H1 (cell line): ENCODE data around the gene STXBP5. TPM values are rescaled to one million over a fixed set of nuclear protein-coding genes. Genes with fewer than 3 reads are reported as not detected.

Source experiments
- CTCF ChIA-PET: fragments of 300-600 bp; sonication (Branson Sonifier 250); formaldehyde crosslinking; loops from one replicate; lab custom pipeline; 2021; ENCODE audit not compliant: partially characterized antibody; lab: Charles Lee
- POLR2A ChIA-PET: fragments of 300-600 bp; sonication (Branson Sonifier 250); formaldehyde crosslinking; loops from one replicate; lab custom pipeline; 2021; ENCODE audit warnings: inconsistent platforms; ENCODE audit not compliant: partially characterized antibody; lab: Charles Lee
- DNase-seq, 2 experiments: peaks; one replicate each; pipeline versions ENCODE4 v3.0.0 to v3.0.0-alpha.2; 2010 to 2022; ENCODE audit warnings: low spot score in 2 of 2, low read depth in 1 of 2, mixed read lengths in 1 of 2
- FAIRE-seq: peaks from 2 replicates; lab custom pipeline; 2011; peaks lifted over from hg19 to GRCh38; lab: Jason Lieb, UNC
- H2AFZ ChIP-seq: 2 replicates; pipeline ENCODE4 v1.8.1; 2012; ENCODE audit warnings: low read length, inconsistent platforms
- H2AK5ac ChIP-seq: 2 replicates; pipeline ENCODE4 v1.6.1; 2013; ENCODE audit warnings: low read depth, low read length
- H2BK120ac ChIP-seq: replicated peaks from 2 replicates; pipeline ENCODE3; 2013; ENCODE audit warnings: low read depth, low read length, inconsistent platforms
- H2BK12ac ChIP-seq: 2 replicates; pipeline ENCODE4 v1.6.1; 2013; ENCODE audit warnings: low read depth, low read length
- H2BK15ac ChIP-seq: 2 replicates; pipeline ENCODE4 v1.6.1; 2013; ENCODE audit warnings: low read length
- H2BK20ac ChIP-seq: 2 replicates; pipeline ENCODE4 v1.6.1; 2013; ENCODE audit warnings: low read length
- H2BK5ac ChIP-seq: 2 replicates; pipeline ENCODE4 v1.6.1; 2013; ENCODE audit warnings: low read depth, low read length
- H3K14ac ChIP-seq: 2 replicates; pipeline ENCODE4 v1.6.1; 2013; ENCODE audit warnings: inconsistent platforms; ENCODE audit not compliant: insufficient read length
- H3K18ac ChIP-seq: 2 replicates; pipeline ENCODE4 v1.6.1; 2013; ENCODE audit warnings: low read length; ENCODE audit errors: extremely low read depth
- H3K23ac ChIP-seq: 2 replicates; pipeline ENCODE4 v1.6.1; 2013; ENCODE audit warnings: inconsistent platforms; ENCODE audit not compliant: insufficient read length
- H3K23me2 ChIP-seq: 2 replicates; pipeline ENCODE4 v1.6.1; 2013; ENCODE audit warnings: low read depth, low read length
- H3K27ac ChIP-seq: 2 replicates; pipeline ENCODE4 v1.6.1; 2011; ENCODE audit warnings: low read depth, low read length, inconsistent platforms
- H3K27me3 ChIP-seq, 4 experiments: replicated peaks in 1 of 4; 1 replicate in 1 of 4; 2 replicates in 3 of 4; pipeline versions ENCODE4 v1.6.1 to v1.8.1; 2011 to 2013; ENCODE audit warnings: low read length in 3 of 4, mild to moderate bottlenecking in 3 of 4, inconsistent platforms in 2 of 4, mixed read lengths in 2 of 4, moderate library complexity in 1 of 4; ENCODE audit not compliant: control insufficient read depth in 3 of 4, insufficient read depth in 3 of 4; ENCODE audit errors: extremely low read depth in 1 of 4
- H3K36me3 ChIP-seq, 4 experiments: 2 replicates each; pipeline versions ENCODE4 v1.6.1 to v1.8.1; 2011 to 2013; ENCODE audit warnings: mild to moderate bottlenecking in 4 of 4, low read length in 3 of 4, moderate library complexity in 2 of 4, control low read depth in 1 of 4, inconsistent platforms in 1 of 4; ENCODE audit not compliant: insufficient read depth in 4 of 4, control insufficient read depth in 2 of 4
- H3K4ac ChIP-seq: replicated peaks from 2 replicates; pipeline ENCODE3; 2013; ENCODE audit warnings: low read length, low read depth, mixed read lengths, inconsistent platforms; ENCODE audit not compliant: insufficient read length
- H3K4me1 ChIP-seq, 4 experiments: replicated peaks in 1 of 4; 1 replicate in 1 of 4; 2 replicates in 3 of 4; pipeline versions ENCODE4 v1.6.1 to v1.8.1; 2011 to 2013; ENCODE audit warnings: low read length in 3 of 4, inconsistent platforms in 2 of 4, mixed read lengths in 1 of 4; ENCODE audit not compliant: insufficient read depth in 4 of 4, control insufficient read depth in 3 of 4
- H3K4me2 ChIP-seq, 2 experiments: 2 replicates each; pipeline versions ENCODE4 v1.6.1 to v1.8.1; 2011 to 2013; ENCODE audit warnings: low read depth in 2 of 2, low read length in 2 of 2, control low read depth in 1 of 2, inconsistent platforms in 1 of 2, mild to moderate bottlenecking in 1 of 2; ENCODE audit not compliant: insufficient read depth in 1 of 2
- H3K4me3 ChIP-seq, 4 experiments: fragments of 200-600, 300-600 bp in 1 of 4; sonication (generic), shearing (Covaris generic), sonication (Bioruptor Twin) in 1 of 4; 2 replicates each; pipeline versions ENCODE4 v1.5.1 to v1.8.1; 2011 to 2016; ENCODE audit warnings: low read length in 4 of 4, low read depth in 3 of 4, control low read depth in 2 of 4, inconsistent platforms in 2 of 4, mild to moderate bottlenecking in 2 of 4, mixed read lengths in 1 of 4, moderate library complexity in 1 of 4; ENCODE audit not compliant: insufficient read depth in 2 of 4; ENCODE audit errors: extremely low read depth in 1 of 4
- H3K56ac ChIP-seq: replicated peaks from 2 replicates; pipeline ENCODE3; 2013; ENCODE audit warnings: low read depth, mild to moderate bottlenecking, mixed read lengths, low read length, inconsistent platforms; ENCODE audit not compliant: insufficient read length
- H3K79me1 ChIP-seq: 2 replicates; pipeline ENCODE4 v1.6.1; 2013; ENCODE audit warnings: low read depth, low read length, control low read depth
- H3K79me2 ChIP-seq, 2 experiments: 2 replicates each; pipeline versions ENCODE4 v1.6.1 to v1.8.1; 2012 to 2013; ENCODE audit warnings: low read length in 2 of 2, mild to moderate bottlenecking in 2 of 2, inconsistent platforms in 1 of 2; ENCODE audit not compliant: insufficient read depth in 2 of 2, control insufficient read depth in 1 of 2
- H3K9ac ChIP-seq, 4 experiments: replicated peaks in 1 of 4; 1 replicate in 1 of 4; 2 replicates in 3 of 4; pipeline versions ENCODE4 v1.6.1 to v1.8.1; 2011 to 2013; ENCODE audit warnings: low read depth in 3 of 4, low read length in 3 of 4, control low read depth in 2 of 4, mild to moderate bottlenecking in 2 of 4, moderate library complexity in 2 of 4, inconsistent platforms in 1 of 4; ENCODE audit errors: extremely low read depth in 1 of 4
- H3K9me3 ChIP-seq, 2 experiments: 2 replicates each; pipeline versions ENCODE4 v1.6.1 to v1.8.1; 2012 to 2013; ENCODE audit warnings: mild to moderate bottlenecking in 2 of 2, moderate library complexity in 2 of 2, control low read depth in 1 of 2, inconsistent platforms in 1 of 2, low read depth in 1 of 2, low read length in 1 of 2, mixed read lengths in 1 of 2; ENCODE audit not compliant: insufficient read depth in 2 of 2
- H4K20me1 ChIP-seq, 2 experiments: replicated peaks in 1 of 2; 2 replicates each; pipeline versions ENCODE3 to v1.8.1; 2011 to 2013; ENCODE audit warnings: inconsistent platforms in 2 of 2, low read length in 2 of 2, mild to moderate bottlenecking in 1 of 2; ENCODE audit not compliant: insufficient read depth in 2 of 2, control insufficient read depth in 1 of 2
- H4K5ac ChIP-seq: 2 replicates; pipeline ENCODE4 v1.6.1; 2013; ENCODE audit warnings: low read length, low read depth, mixed read lengths, inconsistent platforms; ENCODE audit not compliant: insufficient read length
- H4K8ac ChIP-seq: 2 replicates; pipeline ENCODE4 v1.8.0; 2013; ENCODE audit warnings: mild to moderate bottlenecking, moderate library complexity, low read length, inconsistent platforms; ENCODE audit not compliant: insufficient read depth; ENCODE audit errors: extremely low read depth
- H4K91ac ChIP-seq: replicated peaks from 2 replicates; pipeline ENCODE3; 2013; ENCODE audit warnings: low read length, mixed read lengths, inconsistent platforms; ENCODE audit not compliant: insufficient read length
- CBX5 ChIP-seq: fragments of 300-800, 300-1000 bp; sonication (generic); IDR thresholded peaks from 2 replicates; pipeline ENCODE4 v1.7.1; 2016; ENCODE audit warnings: antibody characterized with exemption, low read length, low read depth
- CEBPB ChIP-seq: IDR thresholded peaks from 2 replicates; pipeline ENCODE4 v1.6.1; 2012; ENCODE audit warnings: low read depth, low read length
- EGR1 ChIP-seq: IDR thresholded peaks from 2 replicates; pipeline ENCODE4 v1.6.1; 2011; ENCODE audit warnings: low read depth, low read length, borderline replicate concordance
- EP300 ChIP-seq, 2 experiments: IDR thresholded peaks; 1 replicate in 1 of 2; 2 replicates in 1 of 2; pipeline ENCODE4 v1.6.1; 2011 to 2012; ENCODE audit warnings: low read depth in 2 of 2, low read length in 2 of 2, mild to moderate bottlenecking in 2 of 2, borderline replicate concordance in 1 of 2, inconsistent platforms in 1 of 2, moderate library complexity in 1 of 2
- EZH2 ChIP-seq: fragments of 200-600 bp; sonication (generic); IDR thresholded peaks from 2 replicates; pipeline ENCODE4 v1.7.1; 2012; ENCODE audit warnings: low read depth, mild to moderate bottlenecking, moderate library complexity, low read length, inconsistent platforms; ENCODE audit not compliant: severe bottlenecking
- KDM1A ChIP-seq: fragments of 200-600, 300-600 bp; sonication (generic); IDR thresholded peaks from 2 replicates; pipeline ENCODE4 v1.7.1; 2016; ENCODE audit warnings: mild to moderate bottlenecking, low read length, borderline replicate concordance
- POLR2AphosphoS5 ChIP-seq: IDR thresholded peaks from 2 replicates; pipeline ENCODE4 v1.6.1; 2011; ENCODE audit warnings: low read depth, low read length
- RXRA ChIP-seq: IDR thresholded peaks from 2 replicates; pipeline ENCODE4 v1.6.1; 2011; ENCODE audit warnings: low read depth, mild to moderate bottlenecking, low read length, moderate library complexity; ENCODE audit not compliant: insufficient read depth
- SIRT6 ChIP-seq: IDR thresholded peaks from one replicate; pipeline ENCODE4 v1.7.1; 2012; ENCODE audit warnings: low read length, inconsistent platforms
- TEAD4 ChIP-seq: IDR thresholded peaks from 2 replicates; pipeline ENCODE4 v1.6.1; 2012; ENCODE audit warnings: low read depth, low read length, inconsistent platforms, mixed read lengths
- WGBS, 2 experiments: shearing (Covaris generic) in 1 of 2; methylation state at CpG; one replicate each; pipeline versions ENCODE4 v1.1.6 to v1.1.7; 2013 to 2015; ENCODE audit warnings: low lambda C conversion rate in 2 of 2, mixed read lengths in 2 of 2, inconsistent platforms in 1 of 2, low coverage in 1 of 2, missing lambda C conversion rate in 1 of 2; ENCODE audit not compliant: insufficient replicate concordance in 2 of 2, insufficient coverage in 1 of 2, insufficient read length in 1 of 2; ENCODE audit errors: extremely low coverage in 1 of 2, missing lambda C conversion rate in 1 of 2; 5-methylcytosine and 5-hydroxymethylcytosine counted together
- polyA plus RNA-seq, 7 experiments: library from polyadenylated mRNA; depleted of rRNA in 3 of 7; stranded (reverse) in 5 of 7; unstranded in 2 of 7; fragments of >200 nt in 5 of 7; fragments of 200-250 nt in 2 of 7; gene quantifications; 1 replicate in 5 of 7; 2 replicates in 1 of 7; 4 replicates in 1 of 7; pipeline versions ENCODE4 v1.2.1 to v1.2.3, GENCODE V29; 2011 to 2013; ENCODE audit warnings: missing spikeins in 2 of 7, mixed read lengths in 2 of 7
- total RNA-seq: library from RNA; stranded (reverse); fragmentation: NEBNext Ultra II Directional; extraction: Animal tissue kit (Norgen Biotek cat#: 25700); gene quantifications from 2 replicates; pipeline ENCODE4 v1.2.1, GENCODE V29; 2021

Gene STXBP5
- total and polyA plus RNA-seq, 2 of the 8 experiments (the other 6 are each of a cell fraction or from before 2014, with no cell fraction given), result 2.7 to 10.8 TPM

DNA sequence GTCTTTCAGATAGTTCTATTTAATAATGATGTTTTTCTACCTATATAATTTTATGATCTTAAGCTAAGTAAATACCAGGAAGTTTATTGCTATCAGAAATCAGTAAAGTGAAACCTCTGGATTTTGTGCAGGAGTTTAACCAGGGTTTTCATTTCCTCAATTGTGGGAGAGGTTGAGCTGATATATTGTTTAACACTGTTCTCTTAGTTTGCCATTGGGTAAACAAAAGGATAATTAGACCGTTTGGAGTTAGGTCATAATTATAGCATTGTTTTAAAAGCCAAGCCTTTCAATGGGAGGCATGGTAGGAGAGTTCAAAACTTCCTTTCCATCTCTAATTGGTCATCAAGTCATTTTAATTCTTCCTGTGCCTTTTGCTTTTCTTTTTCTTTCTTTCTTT, 58.7 kb downstream of the STXBP5 start:
- no peak overlapping the region for H3K4me2 ChIP-seq
- DNase-seq (no peak), FAIRE-seq (no peak)
- no peak overlapping the region for H3K4me3 ChIP-seq
- no peak overlapping the region for H4K91ac ChIP-seq
- no peaks in the 10 kb centered on the region for H3K79me1 ChIP-seq
- no peaks in the 10 kb centered on the region for H3K9me3 ChIP-seq
- no peak overlapping the region for H2AFZ ChIP-seq
- H3K23ac ChIP-seq, result no peak overlapping the region
- H3K23me2 ChIP-seq, result no peaks in the 10 kb centered on the region
- no peak overlapping the region for H3K9ac ChIP-seq
- no peaks in the 10 kb centered on the region for H3K4me1 ChIP-seq
- 79% methylated on average over 1 of the region's 1 CpG; no CpG with 5 or more reads in 1 of the 2 experiments for WGBS, 2 experiments
- H4K20me1 ChIP-seq, result no peaks in the 10 kb centered on the region
- H3K14ac ChIP-seq, result no peak overlapping the region
- H3K56ac ChIP-seq, result no peak overlapping the region
- no peak overlapping the region for H4K8ac ChIP-seq
- H2BK15ac ChIP-seq, result no peak overlapping the region
- CTCF ChIA-PET, result no interaction called here
- no peak overlapping the region for H2AK5ac ChIP-seq
- POLR2A ChIA-PET, result no interaction called here
- no peak overlapping the region for H4K5ac ChIP-seq
- H2BK20ac ChIP-seq, result no peak overlapping the region
- H3K79me2 ChIP-seq, result no peaks in the 10 kb centered on the region
- H3K27ac ChIP-seq, result no peak overlapping the region
- H2BK12ac ChIP-seq, result no peak overlapping the region
- no peaks in the 10 kb centered on the region for H3K27me3 ChIP-seq
- no peak overlapping the region for H3K18ac ChIP-seq
- no peak overlapping the region for H2BK120ac ChIP-seq
- no peak for TF ChIP-seq POLR2AphosphoS5
- TF ChIP-seq EGR1, result no peak
- no peak for TF ChIP-seq RXRA
- TF ChIP-seq SIRT6, result no peak
- no peak for TF ChIP-seq EP300 (IDR thresholded peaks at IDR 0.05; ENCODE audit: borderline replicate concordance in 1 of 2, low read depth in 2 of 2, low read length in 2 of 2)
- TF ChIP-seq KDM1A, result no peak
- TF ChIP-seq CEBPB, result no peak
- TF ChIP-seq EZH2, result no peak
- TF ChIP-seq TEAD4, result no peak
- TF ChIP-seq CBX5, result no peak
- H2BK5ac ChIP-seq, result no peak overlapping the region
- no peak overlapping the region for H3K4ac ChIP-seq
- no peaks in the 10 kb centered on the region; a peak in 1 of 8 replicates for H3K36me3 ChIP-seq
